Astrocyte (in vitro differentiated cells and primary cell): Measurements from ENCODE around the gene CALHM1.

Source experiments
- EZH2 ChIP-seq: IDR thresholded peaks from 2 replicates; pipeline ENCODE4 v1.6.1; 2012; ENCODE audit warnings: mild to moderate bottlenecking, low read length, inconsistent platforms; ENCODE audit not compliant: insufficient read depth
- TF ChIP-seq, protein P1 (sequence below): IDR thresholded peaks from 2 replicates; pipeline ENCODE4 v1.5.1; 2011; ENCODE audit warnings: low read depth, mild to moderate bottlenecking, inconsistent platforms, low read length, moderate library complexity; ENCODE audit not compliant: insufficient read depth

DNA sequence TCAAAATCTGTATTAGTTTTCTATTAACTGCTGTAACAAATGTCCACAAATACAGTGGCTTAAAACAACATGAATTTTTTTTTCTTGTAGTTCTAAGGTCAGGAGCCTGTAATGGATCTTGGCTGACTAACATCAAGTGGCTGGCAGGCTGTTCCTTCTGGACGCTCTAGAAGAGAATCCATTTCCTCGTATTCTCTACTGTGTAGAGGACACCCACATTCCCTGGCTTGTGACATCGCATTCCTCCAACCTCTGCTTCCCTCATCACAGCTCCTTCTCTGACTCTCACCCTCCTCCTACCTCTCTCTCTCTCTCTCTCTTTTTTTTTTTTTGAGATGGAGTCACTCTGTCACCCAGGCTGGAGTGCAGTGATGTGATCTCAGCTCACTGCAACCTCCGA lies 4.8 kb upstream of the CALHM1 start:
- TF ChIP-seq, protein P1, sequence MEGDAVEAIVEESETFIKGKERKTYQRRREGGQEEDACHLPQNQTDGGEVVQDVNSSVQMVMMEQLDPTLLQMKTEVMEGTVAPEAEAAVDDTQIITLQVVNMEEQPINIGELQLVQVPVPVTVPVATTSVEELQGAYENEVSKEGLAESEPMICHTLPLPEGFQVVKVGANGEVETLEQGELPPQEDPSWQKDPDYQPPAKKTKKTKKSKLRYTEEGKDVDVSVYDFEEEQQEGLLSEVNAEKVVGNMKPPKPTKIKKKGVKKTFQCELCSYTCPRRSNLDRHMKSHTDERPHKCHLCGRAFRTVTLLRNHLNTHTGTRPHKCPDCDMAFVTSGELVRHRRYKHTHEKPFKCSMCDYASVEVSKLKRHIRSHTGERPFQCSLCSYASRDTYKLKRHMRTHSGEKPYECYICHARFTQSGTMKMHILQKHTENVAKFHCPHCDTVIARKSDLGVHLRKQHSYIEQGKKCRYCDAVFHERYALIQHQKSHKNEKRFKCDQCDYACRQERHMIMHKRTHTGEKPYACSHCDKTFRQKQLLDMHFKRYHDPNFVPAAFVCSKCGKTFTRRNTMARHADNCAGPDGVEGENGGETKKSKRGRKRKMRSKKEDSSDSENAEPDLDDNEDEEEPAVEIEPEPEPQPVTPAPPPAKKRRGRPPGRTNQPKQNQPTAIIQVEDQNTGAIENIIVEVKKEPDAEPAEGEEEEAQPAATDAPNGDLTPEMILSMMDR = no peak
- TF ChIP-seq EZH2 = no peak
